ENCODE data around the gene FMO1. TPM values are rescaled to one million over a fixed set of nuclear protein-coding genes. Genes with fewer than 3 reads are reported as not detected.
"Not testable (repeated sequence)": the region's sequence is repeated elsewhere in the genome, so short reads cannot be mapped to it uniquely, and the experiment has no call there.

Gene FMO1
- total RNA-seq (2014; rRNA removed; shearing (Covaris generic)), result not detected in 2 replicates

GRCh38 chr1:171248302-171248701, at the start of gene FMO1:
Gene FMO1, plus strand, starts transcription at chr1:171248494. Its CDS starts 9,594 bp downstream, at chr1:171258088.
- DNase-seq (ENCODE audit: low read depth), result no peak

GRCh38 chr1:171204296-171204695, 44.0 kb upstream of the FMO1 start:
- DNase-seq (ENCODE audit: low read depth), result no peak

DNA sequence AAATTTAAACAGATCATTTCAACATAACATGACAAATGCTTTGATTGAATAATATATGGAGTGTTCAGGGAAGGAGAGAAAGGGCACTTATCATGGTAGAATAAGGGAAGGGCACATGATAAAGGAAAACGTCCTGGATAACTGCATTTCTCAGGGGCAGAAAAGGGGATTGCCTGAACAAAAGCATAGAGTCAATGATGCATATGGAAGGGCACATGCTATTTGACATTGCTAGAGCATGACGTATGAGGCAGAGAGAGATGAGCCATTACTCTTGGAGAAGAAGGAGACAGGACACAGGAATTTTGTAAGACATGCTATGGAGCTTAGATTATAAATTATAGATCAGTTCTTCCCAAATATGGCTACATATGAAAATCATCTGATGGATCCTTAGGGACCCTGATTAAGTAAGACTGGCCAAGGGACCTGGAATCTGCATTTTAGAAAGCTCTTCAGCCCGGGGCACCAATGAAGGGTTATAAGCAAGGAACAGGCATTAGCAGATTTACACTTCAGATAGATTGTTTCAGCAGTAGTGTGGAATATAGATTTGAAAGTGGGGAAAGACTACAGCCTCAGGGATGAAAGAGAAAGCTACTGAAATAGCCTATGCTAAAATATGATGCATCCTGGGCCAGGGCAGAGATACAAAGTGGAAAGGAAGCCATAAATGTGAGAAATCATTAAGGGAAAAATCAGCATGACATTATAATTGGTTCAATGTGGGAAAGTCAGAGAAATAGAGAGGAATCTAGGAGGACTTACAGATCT, 41.9 kb upstream of the FMO1 start:
- DNase-seq (ENCODE audit: low read depth), result no peak

GRCh38 chr1:171206978-171207355, 41.3 kb upstream of the FMO1 start:
- DNase-seq (ENCODE audit: low read depth), result no peak

DNA sequence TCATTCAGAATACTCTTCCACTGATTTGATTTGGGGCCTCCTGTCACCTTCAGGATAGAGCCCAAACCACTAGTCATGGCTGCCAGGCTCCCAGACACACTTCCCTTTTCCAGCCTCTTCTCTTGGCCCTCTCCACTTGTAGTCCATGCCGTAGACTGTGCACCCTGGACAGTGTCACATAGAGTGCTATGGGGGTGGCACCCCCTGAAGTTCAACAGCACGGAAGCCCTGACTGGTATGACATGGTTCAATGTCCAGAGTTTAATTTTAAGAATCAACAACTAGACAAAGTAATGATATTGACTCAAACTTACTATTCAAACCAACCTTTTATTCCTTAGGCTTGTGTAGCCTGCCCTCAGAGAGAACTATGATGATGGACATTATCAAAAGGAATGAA, 40.9 kb upstream of the FMO1 start:
- no peak for DNase-seq (ENCODE audit: low read depth)

DNA sequence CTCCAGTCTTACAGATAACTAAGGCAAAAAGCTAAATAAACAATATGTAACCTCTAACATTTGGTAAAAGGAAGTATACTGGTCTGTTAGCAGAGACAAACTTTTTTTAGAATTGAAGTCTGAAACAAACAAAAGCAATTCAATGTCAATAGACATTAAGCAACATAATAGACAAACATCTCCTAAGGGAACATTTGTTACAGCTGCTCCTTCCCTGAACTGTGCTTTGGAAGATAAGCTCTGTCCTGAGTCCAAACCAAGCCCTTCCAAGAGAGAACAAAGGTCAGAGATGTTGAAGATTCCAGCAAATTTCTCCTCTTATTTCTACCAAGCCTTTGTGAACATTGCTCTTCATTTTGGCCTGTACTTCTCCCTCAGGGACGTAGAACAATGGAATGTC, 37.9 kb upstream of the FMO1 start:
- no peak for DNase-seq (ENCODE audit: low read depth)

- no peak for DNase-seq (ENCODE audit: low read depth)
These were observed 35.5 kb upstream of the FMO1 start for GRCh38 chr1:171212607-171213351.

GRCh38 chr1:171213559-171214454, 34.5 kb upstream of the FMO1 start:
- no peak for DNase-seq (ENCODE audit: low read depth)

GRCh38 chr1:171217658-171218443, 30.4 kb upstream of the FMO1 start:
- peak; percentile 65 for DNase-seq (ENCODE audit: low read depth)

DNA sequence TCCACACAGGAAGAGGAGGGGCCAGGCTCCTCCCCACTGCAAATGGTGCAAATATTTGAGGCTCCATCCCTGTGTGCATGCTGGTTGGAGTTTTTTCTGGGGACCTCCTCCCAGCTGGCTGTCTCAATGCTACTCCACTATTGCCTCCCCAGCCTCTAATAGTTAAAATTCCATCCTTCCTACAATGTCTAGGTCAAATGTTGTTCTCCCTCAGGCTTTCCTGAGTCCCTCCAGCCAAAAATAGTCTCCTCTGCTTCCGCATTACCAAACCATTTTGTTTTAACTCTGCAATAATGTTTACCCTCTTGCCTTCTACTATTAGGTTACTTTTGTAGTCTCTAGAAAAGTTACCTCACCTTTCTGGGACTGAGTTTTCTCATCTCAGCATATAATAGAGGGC, 29.6 kb upstream of the FMO1 start:
- peak; percentile 56 for DNase-seq (ENCODE audit: low read depth)

DNA sequence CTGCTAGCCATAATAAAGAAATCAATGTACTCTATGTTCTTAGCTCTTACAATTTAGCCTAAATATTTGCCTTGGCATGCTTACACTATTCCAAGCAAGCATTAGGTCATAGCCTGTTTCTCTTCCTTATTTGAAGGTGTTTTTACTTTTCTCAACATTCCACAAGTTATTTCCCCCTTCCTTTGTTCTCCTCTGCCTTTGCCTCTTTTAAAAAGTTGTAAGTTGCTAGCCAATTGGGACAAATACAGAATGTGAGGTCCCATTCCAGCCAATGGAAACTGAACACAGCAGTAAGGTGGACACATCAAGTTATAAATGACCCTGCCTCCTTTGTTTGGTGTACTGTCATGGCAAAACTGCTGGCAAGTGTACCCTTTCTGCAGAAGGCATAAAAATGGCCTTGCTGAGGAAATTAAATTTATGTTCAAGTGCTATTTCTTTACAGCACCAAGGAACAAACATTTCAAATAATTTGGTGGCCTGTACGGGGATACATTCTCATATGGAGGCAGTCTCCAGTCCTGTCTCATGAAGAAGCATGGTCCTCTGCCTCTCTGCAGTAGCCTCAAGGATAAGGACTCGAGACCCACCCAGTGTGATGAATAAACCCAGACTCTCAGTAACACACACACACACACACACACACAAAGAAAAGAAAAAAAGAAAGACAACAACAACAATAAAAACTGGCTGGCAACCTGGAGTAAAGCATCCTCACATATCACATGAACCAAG, 28.8 kb upstream of the FMO1 start:
- peak; percentile 53 for DNase-seq (ENCODE audit: low read depth)

- peak; percentile 91 for DNase-seq (ENCODE audit: low read depth)
These were observed 28.2 kb upstream of the FMO1 start for GRCh38 chr1:171220081-171220420.

DNA sequence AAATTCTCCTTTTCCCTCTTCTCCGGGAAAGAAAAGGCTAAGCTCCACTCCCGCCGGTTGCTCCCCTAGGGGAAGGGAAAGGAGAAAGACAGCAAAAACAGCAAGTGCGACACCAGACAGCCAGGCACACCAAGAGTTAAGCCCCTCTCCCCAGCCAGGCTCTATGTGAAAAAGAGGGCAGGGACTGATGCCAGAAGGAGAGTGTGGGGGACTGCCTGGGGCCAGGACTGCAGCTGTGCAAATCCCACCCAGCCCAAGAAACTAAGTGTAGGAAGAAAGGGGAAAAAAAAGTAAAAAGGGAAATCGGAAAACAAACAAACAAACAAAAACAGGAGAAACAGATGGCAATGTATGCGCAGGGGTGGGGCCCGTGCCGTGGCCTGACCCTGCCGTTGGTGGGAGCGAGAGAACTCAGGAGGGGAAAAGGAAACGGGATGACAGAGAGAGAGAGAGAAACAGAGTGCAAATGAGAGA, 27.7 kb upstream of the FMO1 start:
- DNase-seq (ENCODE audit: low read depth), result peak; percentile 50

DNA sequence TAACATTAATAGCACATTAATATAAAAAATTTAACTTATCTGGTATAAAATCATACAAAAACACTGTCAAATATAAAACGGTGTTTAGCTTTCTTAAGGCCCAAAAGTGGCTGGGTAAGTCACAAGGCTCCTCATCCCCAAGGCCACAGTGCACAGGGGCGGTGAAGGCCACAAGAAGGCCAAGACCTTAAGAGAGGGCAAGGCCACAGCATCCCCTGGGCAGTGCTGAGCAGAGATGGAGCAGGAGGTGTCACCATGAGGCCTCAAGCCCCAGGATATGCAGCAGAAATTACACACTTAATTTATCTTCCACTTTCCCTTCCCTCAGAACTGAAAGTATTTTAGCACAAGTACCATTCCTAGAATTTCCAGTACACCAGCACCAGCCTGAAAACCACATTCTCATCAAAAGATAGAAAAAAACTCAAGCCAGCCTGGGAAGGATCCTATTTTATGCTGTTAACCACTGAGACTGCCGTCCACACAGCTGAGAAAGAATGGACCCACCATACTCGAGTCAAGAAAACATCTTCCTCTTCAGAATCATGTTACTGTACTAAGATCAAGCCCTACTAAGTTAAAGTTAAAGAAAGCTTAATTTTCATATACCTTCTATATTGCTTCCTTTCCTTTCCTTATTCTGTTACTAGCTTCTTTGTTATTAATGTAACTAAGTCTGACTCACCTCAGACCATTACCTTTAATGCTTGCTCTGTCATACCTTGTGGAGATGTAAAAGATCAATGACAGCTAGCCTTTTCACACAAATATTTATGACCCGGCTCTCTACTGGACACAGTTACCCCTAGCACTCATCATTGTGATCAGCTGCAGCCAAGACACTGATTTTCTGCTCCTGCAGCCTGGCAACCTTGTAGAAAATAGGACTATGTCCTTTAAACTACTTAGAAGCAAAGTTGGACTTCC, 26.4 kb upstream of the FMO1 start:
- peak; percentile 62 for DNase-seq (ENCODE audit: low read depth)

- peak; percentile 28 for DNase-seq (ENCODE audit: low read depth)
These were observed 25.4 kb upstream of the FMO1 start for GRCh38 chr1:171222936-171223335.

GRCh38 chr1:171224257-171224656, 24.0 kb upstream of the FMO1 start:
- DNase-seq (ENCODE audit: low read depth), result not testable (repeated sequence)

DNA sequence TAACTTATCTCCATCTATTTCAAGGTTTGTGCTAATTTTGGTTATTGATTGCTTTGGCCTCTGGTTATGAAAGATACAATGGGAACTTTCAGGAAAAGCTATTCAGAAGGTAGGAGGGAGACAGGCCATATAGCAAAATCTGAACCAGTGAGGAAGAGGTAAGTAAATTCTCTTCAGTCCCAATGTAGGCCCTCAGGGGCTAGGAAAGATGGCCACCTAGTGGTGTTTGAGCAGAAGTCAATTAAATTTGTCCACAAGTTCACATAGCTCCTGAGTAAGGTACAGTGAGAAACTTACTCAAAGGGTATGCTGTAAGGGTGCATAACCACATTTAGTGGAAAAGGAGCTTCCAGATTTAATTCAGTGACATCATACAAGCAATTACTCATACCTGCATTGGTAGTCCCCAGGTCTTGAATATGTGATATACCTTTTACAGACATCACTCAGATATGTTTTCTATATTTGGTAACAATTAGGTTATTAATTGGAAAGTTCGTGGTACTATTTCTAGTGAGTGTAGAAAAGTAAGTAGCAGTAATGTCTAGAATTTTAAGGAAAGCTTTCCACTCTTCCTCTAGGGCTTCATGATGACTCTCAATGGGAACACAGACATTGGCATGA, 21.4 kb upstream of the FMO1 start:
- peak; percentile 77 for DNase-seq (ENCODE audit: low read depth)

- no peak for DNase-seq (ENCODE audit: low read depth)
These were observed 17.0 kb upstream of the FMO1 start for GRCh38 chr1:171231326-171231725.

- no peak for DNase-seq (ENCODE audit: low read depth)
These were observed 15.1 kb upstream of the FMO1 start for GRCh38 chr1:171233183-171233582.
